GM21723 (cell line): ENCODE data around the gene CCDC66.

Experiments
- ATAC-seq: cut with Tn5 transposase; IDR thresholded peaks from one replicate; pipeline ENCODE4 v1.9.1; 2021; ENCODE audit warnings: mild to moderate bottlenecking, moderate library complexity; ENCODE audit not compliant: unreplicated experiment

Gene CCDC66

DNA sequence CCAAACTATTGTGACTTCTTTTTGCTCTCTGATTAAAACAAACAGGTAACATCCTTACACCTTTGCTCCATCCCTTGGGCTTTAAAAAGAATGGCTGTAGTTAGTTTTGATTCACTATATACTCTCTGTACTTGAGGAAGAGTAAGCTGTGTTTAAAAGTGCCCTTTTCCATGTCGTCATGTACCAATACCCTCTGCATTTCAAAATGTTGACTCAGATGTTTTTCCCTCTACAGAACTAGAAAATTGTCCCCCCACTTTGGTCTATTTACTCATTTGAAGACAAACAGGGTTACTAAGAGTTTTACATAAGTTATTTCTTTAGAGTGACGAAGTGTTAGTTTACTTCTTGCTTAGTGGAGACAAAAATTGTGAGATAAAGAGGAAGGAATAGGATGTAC, 63.4 kb downstream of the CCDC66 start:
- no peak for ATAC-seq

DNA sequence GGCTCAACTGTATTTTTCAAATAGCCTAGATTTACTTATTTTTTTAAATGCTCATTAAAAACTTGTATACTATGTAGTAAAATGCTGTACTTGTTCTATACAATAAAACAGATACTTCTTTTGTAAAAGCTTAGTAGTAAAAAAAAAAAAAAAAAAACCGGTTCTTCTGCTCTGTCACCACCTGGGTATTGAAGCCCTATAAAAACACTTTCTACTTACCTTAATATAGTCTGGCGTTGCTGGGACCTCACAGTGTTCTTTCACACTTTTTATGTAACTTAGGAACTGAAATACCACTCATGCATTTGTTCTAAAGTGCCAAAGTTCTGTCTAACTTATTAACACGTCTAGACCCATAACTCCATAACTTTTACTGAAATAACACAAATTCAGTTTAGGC, 64.7 kb downstream of the CCDC66 start:
- no peak for ATAC-seq

DNA sequence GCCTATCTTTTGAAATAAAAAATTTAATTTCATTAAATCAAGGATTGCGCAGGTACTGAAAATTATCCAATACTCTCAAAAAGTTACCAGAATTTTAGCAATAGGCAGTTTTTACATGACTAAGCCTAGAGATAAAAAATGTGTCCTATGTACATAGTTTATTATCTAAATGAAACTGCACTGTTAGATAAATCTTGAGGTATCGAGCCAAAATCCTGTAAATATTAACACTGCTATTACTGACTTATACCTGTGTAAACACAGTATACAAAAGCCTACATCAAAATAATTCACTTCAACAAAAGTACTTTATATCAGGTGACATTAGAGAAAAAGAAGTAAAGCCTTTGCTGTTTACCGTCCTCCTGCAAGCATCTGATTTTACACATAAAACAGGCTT, 65.4 kb downstream of the CCDC66 start:
- ATAC-seq = no peak

DNA sequence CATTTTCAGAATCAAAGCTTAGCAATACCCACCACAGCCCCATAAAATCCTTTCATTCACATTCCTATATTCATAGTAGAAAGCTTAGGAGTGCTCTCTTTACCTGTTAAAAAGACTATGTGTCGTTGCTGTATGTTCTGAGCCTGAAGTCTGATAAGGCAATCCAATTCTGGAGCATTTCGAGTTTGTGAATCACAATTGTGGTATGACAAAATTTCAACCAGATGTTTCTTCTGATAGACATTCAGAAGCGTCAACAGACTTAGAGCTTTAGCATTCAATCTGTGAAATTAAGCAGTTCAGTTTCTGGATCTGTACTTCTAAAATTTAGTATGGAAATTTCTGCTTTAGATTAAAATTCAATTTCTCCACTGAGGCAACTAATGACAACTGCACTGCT, 67.8 kb downstream of the CCDC66 start:
- ATAC-seq = no peak

DNA sequence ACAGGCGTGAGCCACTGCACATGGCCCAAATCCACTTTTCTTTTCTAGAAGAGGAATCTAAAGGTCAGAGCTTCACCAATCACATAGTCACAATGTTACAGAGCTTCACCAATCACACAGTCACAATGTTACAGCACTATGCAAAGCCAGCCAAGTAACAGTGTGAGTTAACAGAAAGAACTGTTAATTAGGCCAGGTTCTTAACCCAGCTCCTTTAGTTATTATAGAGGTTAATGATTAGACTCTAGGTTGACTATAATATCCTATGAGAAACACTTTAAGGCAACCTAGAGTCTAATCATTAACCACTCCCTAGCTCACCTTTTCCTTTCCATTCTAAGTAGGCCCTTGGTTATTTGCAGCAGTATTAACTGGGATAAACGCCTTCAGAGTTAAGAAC, 72.1 kb downstream of the CCDC66 start:
- ATAC-seq = no peak

DNA sequence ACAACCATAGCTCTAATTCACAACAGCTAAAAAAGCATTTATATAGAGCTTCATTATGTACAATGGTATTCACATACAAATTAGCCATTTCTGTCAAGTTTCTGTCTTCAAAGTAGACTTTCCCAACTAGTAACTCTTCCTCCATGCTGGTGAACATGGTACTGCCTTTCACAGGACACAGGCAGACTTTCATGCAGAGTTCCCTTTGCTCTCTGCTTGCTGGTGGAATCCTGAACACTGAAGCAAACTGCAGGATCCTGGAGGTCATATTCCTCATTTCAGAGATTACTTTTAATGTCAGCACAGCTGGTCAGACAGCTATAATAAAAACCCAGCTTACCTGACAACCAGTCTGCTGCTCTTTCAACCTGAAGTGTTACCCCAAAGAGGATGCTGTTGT, 72.5 kb downstream of the CCDC66 start:
- no peak for ATAC-seq

DNA sequence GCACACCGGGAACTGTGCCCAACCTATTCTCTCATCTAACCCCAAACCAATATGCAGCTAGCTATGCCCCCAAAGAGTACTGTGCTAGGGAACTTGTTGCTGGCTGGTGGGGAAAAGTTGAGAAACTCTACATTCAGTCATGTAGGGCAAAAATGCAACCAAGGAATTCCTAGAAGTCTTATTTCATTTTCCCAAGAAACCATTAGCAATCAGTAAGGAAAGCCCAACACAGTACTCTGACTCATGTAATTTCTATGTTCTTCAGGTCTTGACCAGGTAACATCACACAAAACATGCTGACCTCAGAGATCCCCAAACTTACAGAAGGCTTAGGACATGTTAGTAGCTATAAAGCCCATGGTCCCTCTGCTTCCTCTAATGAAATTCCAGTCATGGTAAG, 74.0 kb downstream of the CCDC66 start:
- ATAC-seq = no peak

DNA sequence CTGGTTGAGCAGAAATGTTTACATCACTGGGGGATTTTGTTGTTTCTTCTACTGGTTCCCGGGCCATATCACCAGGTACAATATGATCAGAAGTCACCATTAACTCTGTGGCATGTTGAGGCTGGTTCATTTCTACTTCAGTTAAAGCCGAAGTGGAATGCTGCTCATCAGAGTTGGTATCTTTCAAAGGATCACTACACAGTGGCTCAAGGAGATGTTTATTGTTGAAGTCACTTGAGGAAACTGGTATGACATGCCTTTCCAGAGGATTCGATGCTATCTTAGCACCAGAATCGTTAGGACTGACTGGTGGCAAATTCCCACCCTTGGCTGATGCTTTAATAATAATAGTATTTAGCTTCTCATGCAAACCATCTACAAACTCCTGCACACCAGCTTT, 76.2 kb downstream of the CCDC66 start:
- no peak for ATAC-seq

DNA sequence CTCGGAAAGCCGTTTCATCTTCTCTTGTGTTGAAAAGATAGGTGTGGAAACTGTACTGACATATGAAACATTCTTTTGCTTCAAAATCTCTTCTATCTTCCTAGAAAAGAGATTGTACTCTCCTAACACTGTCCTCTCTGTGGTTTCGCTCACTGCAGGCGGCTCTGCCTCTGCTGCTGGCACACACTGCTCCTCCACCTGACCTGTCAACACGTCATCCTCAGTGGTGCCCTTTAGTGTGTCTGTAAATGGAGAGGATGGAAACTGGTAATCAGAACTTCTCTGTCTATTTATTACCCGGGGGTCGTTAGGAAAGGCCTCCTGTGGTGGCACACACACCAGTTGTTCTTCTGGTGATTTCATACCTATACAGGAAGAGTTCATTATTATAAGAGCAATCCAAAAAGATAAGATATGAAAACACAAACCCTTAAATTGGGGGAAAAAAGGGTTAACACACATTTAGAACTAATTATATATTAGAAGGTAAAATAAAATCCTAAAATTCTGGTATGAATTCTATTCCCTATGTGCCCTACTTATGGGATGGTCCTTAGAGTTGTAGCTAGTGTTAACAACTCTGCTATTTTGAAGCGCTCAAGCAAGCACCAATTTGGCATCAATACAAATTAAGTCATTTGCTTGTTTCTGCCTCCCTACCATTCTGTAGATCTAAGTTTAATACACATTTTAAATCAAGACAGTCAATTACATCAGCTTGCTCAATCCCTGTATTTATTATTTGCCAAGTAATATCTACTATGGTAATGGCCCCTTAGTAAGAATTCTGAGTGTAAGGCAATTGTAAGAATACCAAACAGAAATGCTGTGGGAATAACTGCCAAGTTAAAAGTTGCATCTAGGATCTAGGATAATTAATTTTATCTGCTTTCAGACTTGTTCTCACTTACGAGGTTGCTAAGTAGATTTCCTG, 76.9 kb downstream of the CCDC66 start:
- ATAC-seq = no peak

- ATAC-seq = no peak
Measured at GRCh38 chr3:56645407-56645806, 88.4 kb downstream of the CCDC66 start.

DNA sequence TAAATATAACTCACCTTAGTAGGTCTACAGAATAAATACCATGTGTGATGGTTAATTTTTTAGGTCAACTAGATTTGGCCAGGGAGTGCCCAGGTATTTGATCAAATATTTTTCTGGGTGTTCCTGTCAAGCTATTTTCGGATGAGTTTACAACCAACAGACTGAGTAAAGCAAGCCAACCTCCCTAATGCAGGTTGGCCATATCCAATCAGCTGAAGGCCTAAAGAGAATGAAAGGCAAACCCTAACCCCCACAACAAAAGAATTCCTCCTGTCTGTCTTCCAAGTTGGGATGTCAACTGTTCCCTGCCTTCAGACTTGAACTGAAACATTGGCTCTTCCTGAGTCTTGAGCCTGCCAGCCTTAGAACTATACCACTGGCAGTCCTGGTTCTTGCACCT, 97.5 kb downstream of the CCDC66 start:
- no peak for ATAC-seq

- ATAC-seq = no peak
Measured at GRCh38 chr3:56655709-56656108, 98.7 kb downstream of the CCDC66 start.

- no peak for ATAC-seq
Measured at GRCh38 chr3:56664823-56665222, 107.8 kb downstream of the CCDC66 start.

DNA sequence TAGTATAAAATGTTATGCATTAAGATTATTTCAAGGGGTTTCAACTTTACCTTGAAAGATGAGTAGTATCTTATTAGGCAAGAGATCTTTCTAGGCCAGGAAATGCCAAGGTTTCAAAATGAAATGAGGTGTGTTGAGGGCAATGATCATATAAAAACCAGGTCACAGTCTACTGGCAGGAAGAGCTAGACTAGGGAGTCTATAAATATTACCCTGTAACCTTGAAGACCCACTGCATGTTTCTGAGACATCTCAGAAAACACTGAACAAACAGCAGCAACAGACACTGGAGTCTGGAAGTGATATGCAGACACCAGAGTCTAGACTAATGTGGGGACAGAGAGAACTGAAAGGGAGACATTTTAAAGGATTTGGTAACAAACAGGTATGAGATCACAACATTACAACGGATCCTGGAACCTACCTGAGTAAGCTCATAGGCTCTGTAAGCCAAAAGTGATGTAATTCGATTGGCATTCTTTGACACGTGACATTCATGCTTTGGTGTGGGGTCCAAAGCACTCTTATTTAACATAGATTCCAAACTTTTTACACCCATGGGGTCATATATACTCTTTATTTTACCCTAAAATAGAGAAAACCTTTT, 111.1 kb downstream of the CCDC66 start:
- no peak for ATAC-seq
